OCI-LY7 (cell line): ENCODE data around the gene UNC5B.
A peak's percentile ranks its signal among the peaks of the same experiment; 100 is the strongest.

Experiments
- CTCF ChIP-seq: fragments of 200-600 bp; sonication (generic); conservative IDR thresholded peaks from 2 replicates; pipeline ENCODE4 v1.5.1; 2014; ENCODE audit warnings: mild to moderate bottlenecking, antibody characterized with exemption, low read length, moderate library complexity, mixed read lengths
- EZH2phosphoT487 ChIP-seq: fragments of 200-600 bp; sonication (generic); IDR thresholded peaks from 2 replicates; pipeline ENCODE4 v1.6.1; 2018; ENCODE audit warnings: low read depth, borderline replicate concordance, mild to moderate bottlenecking, mixed run types, antibody characterized with exemption, low read length, moderate library complexity, mixed read lengths

- TF ChIP-seq CTCF (peak; percentile 52), EZH2phosphoT487 (no peak)
Measured at GRCh38 chr10:71303569-71303907, 91.2 kb downstream of the UNC5B start.
